Measurements from ENCODE around the gene BIRC3.

The BIRC3 gene

DNA sequence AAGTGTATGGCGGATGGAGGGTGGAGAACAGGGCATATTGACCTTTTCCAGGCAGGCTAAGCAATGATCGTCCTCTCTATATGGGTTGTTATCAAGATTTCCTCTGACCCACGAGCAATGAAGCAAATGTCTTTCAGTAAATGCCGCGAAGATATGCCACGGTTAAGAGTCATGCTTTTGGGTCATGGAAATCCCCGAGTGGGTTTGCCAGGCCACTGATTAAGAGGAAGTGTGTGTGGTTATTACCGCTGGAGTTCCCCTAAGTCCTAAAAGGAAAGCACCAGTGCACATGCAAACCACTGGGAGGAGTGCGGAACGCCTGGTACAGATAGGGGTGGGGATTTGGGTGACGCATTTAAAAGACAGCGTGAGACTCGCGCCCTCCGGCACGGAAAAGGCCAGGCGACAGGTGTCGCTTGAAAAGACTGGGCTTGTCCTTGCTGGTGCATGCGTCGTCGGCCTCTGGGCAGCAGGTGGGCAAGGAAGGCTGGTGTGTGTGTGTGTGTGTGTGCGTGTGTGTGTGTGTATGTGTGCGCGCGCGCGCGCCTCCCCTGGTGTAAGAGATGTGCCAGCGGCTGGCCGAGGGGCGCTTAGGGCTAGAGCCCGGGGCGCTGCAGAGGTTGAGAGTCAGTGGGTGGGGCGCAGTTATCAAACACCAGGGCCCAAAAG is at the start of gene BIRC3:
BIRC3 (plus strand) TSS at position 386 of the 669 bp plus-strand sequence. CDS start 7,026 bp downstream, outside the sequence.
- peak; percentile 80 for DNase-seq

DNA sequence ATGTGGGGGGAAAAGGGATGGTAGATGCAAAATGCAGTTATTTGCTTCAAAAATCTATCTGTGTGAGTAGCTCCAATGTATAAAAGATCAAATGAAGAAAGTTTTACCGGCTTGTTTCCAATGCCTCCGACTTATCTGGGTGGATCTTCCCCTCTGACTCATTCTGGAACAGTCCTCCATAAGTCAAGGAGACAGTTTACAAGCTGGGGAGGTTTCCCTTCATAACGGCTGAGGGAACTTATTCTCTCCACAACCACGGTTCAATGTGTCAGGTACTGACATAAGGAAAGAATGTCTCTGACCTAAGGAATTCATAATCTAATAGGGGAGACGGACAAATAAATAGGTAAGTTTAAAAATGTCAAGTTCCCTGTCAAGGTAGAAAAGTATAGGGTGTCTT is 49.7 kb upstream of the BIRC3 start:
- DNase-seq = no peak

DNA sequence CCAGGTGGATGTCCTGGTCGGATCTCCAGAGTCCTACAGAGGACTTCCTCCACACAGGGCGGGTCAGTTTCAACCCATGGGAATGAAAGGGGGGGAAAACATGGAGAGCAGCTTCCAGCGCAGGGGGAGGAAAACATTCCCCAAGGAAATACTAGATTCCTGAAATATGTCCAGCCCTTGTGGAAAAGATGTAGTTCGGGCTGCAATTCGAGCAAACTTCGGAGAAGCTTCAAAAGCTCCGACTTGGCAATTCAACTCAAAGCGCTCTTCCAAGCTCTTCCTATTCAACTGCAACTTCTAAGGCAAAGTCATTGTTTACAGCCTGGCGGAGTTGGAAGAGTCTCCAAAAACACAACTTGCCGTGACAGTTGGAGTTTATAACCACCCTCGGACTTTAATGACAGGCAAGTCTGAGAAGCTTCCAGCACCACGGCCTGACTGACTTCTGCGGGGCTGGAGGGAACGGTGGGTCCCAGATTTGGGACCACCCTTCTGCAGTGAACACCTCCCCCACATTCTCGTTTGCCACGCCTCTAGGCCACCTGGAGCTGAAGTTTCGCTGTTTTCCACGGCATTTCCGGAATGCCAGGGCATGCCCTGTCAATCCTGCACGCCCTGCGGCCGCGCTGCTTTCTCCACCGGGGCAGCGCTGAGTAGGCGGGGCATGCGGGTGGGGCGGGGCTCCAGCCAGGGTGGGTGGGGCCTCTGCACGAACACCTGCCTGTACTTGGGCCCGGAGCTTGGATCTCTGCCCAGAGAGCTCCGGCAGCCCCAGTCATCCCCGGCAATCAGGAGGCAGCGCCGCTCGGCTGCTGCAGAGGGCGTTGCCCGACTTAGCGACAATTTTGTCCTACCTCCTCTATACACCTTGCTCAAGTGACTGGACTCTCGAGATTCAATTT is 49.0 kb upstream of the BIRC3 start:
- peak; percentile 81 for DNase-seq

DNA sequence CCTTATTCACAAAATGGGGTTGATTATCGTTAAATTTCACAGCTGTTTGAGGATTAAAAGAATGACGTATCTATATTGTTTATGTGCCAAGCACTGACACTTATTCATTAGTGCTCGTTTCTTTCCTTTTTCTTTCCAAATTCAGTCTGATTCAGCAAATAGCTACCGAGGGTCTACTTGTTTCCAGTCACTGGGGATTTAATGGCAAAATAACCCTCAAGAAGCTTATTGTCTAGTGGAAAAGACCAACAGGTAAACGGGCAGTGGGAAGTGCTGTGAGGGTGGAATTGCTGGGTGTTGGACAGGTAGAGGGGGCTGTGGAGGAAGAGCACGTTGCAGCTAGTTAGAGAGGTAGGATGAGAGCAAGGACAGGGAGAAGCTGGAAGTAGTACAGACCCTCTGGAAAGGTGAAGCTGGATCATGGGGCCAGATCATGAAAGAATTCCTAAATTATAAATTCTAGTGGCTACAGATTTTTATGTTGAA is 48.3 kb upstream of the BIRC3 start:
- DNase-seq = no peak

DNA sequence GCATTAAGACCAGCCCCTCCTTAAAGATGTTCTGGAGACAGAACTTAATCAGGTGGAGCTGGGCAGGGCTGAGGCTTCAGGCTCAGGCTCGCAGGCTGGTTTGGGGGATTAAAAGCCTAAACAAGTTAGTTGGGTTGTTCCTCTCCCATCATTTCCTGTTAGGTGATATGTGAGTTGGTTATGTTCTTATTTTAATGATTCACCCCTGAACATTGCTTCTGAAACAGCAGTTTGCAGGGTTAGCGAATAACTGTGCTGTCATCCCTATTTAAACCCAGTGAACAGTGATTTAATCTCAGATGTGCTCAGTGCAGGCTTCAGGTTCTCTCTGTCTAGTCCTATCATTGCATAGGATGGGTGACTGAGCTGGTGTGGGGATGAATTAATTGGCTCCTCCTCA is 47.4 kb upstream of the BIRC3 start:
- peak; percentile 42 for DNase-seq

DNA sequence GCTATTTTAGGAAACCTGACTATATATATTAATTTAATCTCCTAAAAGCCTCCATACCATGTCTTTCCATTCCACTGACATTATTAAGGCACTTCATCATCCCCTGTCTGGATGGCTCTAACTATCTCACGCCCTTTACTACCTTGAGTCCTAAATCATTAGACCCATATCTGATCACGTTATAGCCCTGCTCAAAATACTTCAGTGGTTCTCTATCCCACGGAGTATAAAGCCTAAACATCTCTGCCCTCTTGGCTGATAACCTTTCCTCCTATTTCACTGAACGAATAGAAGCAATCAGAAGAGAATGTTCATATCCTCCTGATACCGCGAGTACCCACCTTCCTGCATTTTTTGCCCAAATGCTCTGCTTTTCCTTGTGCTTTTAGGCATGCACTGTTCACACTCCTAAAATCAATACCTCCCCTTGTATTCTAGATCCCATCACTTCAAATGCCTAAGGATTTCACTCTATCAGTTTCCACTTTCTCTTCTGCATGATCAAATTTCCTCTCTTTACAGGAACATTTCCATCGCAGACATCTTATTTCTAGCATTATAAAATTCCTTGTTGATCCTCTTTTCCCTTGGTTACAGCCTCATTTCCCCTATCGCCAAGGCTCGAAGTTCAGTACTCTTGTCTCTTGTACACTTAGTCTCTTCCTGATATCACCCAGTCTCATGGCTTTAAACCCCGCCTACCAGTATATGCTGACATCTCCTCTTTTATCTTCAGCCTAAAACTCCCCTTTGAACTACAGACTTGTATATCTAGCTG is 45.0 kb upstream of the BIRC3 start:
- DNase-seq = no peak

DNA sequence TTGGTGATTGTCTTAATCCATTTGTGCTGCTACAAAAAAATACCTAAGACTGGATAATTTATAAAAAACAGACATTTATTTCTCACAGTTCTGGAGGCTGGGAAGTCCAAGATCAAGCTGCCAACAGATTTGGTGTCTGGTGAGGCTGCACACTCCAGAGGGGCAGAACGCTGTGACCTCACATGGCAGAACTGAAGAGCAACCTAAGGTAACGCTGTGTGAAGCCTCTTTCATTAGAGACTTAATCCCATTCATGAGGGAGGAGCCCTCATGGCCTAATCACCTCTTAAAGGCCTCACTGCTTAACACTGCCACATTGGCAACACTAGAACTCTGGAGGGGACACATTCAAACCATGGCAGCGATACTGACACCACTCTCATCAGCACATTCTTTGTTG is 42.7 kb upstream of the BIRC3 start:
- no peak for DNase-seq

DNA sequence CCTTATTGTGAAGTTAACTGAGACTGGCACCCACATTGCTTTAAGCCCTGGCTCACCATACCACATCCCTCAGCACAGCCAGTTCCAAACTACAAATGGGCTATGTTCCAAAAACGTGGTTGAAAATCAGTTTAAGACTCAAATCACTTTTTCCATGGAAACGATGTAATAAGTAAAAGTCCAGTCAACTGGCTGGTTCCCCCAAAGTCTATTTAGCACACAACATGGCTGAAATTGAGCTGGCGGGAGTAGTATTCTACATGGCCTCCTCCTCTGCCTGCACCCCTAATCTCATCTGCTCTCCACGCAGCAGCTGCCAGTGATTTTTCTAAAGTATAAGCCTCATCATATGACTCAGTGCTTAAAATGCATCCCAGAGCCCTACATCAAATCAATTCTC is 40.9 kb upstream of the BIRC3 start:
- DNase-seq = peak; percentile 58

DNA sequence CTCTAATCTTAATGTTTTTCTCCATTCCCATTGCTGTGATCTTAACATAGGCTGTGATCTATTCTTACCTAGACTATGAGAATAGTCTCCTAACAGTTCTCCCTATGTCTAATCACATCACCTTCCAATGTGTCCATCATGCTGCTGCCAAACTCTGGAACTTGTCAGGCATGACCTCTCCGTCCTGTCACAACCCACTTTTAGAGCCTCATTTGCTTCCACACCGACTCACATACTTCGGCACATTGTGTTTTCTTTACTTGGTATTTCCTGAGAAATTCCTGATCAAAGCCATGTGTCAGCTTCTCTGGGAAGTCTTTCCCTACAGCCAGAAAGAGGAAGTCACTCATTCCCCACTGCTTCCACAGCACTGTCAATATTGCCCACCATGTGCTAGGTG is 40.5 kb upstream of the BIRC3 start:
- DNase-seq = no peak

DNA sequence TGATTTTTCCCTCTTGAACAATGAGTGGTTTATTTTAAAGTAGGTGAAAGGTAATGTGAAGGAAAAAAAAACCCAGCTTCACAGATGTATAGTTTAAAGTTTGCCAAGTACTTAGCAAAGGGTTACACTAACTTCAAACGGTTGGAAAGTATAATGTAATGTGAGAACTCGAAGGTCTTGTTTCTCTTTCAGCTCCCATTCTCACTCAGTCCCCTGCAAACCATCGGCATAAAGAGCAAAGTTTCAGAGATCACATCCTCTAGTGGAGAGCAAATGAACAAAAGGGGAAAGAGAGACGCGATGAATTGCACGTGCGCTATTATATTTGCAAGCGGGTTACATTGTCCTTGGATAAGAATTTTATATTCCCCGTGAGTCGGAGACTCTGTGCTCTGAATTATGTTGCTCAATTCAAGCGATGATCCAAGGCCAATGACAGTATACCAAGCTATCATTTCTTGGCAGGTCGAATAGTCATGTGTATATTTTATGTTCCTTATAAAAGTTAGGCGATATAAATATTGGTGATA is 37.6 kb upstream of the BIRC3 start:
- DNase-seq = peak; percentile 76

DNA sequence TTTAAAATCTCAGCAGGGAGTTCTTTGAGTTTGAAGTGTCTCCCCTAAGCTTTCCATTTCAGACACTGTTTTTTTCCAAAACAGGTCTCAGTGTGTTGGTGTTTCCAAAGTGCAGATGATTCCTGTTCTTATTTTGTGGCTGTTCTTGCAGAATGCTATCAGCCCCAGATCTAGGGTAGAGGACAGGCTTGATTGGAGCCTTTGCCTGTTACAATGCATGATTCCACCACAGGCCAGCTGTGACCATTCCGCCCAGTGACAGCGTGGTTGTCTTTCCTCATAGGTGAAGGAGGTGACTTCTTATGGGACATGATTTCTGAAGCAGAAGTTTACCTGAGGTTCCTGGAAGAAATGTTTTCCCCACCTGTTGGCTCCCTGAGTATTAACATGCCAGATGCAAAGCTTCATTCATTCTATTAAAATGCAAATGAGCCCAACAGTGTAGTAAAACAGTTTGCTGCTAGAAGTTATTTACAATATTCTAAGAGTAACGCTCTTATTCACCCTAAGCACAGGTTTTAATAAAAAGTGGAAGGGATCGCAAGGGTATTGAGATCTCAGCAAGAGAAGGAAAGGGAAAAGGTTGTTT is 36.9 kb upstream of the BIRC3 start:
- peak; percentile 32 for DNase-seq

DNA sequence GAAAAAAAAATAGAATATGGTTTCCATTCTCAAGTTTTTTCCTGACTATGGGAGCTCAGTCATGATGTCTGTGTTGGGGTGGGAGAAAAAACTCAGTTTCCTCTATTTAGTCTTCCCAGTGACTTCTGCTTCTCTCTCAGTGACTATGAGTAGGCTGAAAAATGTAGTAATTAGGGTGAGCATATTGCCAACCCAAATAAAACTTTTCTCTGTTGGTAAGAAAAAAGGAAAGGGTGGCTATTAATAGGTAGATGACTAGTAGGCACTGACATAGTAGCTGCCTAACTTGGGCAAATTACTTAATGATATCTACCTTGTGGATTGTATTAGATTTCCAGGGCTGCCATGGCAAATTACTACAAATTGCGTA is 34.2 kb upstream of the BIRC3 start:
- no peak for DNase-seq

DNA sequence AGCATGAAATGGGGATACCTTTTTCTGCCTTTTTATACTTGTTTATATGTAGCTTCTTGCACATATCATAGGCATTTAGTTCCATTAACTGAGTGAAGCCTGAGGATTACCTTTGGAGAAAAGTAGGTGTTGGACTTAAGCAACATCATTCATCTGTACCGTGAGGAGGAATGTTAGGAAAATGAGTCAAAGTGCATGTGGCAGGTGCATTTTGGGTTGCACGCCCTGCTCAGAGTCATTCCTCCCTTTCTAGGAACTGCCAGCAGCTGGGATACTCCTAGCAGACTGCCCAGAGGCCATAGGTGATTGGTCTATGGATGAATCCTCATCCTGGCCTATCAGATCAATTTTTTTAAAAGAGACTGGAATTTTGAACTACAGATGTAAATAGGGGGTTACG is 33.3 kb upstream of the BIRC3 start:
- no peak for DNase-seq

DNA sequence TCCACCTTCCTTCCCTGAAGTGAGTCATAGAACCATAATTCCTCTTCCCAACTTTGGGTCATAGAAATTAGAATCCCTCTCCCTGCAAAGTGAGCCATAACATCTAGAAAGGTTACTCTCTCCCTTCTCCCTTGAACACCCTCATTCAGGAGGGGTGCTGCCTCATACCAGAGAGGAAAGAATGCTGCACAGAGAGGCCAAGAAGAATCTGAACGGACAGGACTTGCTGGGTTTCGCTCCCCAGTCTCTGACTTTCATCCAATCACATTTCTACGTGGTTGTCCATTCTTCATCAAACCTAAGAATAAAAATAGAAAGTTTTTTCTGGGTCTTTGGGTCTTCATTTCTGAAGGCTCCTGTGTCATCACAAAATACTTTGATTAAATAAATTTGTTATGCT is 31.0 kb upstream of the BIRC3 start:
- no peak for DNase-seq

DNA sequence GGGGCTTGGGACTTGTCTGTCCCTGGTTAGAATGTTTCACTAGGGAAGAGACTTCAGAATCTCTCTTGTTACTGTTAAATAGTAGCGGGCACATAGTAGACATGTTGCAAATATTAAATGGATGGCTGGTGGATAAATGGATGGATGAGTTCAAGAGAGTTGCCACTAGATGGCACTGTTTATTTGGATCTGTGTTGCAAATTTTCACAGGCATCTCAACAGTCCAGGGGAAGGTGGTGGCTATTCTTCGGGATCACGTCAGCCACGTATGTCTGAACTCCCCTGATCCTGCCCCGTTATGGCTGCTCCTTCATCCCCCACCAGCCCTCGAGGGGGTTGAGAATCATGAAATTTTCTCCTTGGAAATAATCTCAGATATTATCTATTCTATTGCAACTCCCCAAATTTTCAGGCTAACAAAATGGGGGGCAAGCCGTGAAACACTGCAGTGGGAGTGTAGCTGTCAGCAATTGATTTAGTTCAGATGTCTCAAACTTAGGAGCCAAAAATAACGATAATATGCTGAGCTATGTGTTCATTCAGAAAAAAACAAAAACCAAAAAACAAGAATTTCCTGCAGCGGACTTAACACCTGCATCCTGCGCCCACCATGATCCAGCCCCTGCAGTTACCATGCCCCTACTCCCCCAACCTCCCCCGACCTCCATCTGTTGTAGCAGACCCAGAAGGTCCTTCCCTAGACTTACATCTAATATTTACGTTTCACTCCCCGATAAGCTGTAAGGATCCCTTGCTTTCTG is 29.1 kb upstream of the BIRC3 start:
- peak; percentile 87 for DNase-seq

DNA sequence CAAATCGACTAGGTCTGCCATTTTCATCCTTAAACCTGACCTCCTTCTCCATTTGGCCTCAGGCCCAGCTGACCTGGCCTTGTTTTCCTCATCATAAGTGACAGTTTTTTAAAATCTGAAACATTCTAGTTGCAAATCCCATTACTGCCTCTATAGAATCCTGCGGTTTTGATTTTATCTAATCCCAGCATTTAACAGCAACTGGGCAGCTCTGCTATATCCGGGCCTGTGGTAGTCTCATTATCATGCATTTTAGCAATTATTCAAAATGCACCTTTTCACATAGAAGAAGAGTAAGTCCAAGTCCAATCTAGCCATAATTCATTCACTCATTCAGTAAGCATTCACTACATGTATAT is 28.6 kb upstream of the BIRC3 start:
- DNase-seq = no peak

DNA sequence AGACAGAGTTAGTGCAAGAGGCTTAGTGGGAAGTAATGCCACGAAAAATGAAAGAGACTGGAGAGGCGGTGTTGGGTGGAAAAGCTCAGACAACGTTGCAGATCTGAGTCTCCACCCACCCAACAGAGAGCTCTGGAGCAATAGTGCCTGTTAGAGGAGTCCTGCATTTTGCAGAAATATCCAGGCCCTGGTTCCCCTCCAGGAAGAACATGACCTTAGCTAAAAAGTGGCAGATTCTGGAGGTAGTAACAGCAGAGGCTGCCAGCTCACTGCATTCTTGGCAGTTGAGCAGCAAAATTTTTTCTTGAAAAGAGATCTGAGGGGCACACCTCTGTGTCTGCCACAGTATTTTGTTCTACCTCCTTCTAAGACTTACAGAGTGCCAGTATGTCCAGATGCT is 27.7 kb upstream of the BIRC3 start:
- DNase-seq = no peak

DNA sequence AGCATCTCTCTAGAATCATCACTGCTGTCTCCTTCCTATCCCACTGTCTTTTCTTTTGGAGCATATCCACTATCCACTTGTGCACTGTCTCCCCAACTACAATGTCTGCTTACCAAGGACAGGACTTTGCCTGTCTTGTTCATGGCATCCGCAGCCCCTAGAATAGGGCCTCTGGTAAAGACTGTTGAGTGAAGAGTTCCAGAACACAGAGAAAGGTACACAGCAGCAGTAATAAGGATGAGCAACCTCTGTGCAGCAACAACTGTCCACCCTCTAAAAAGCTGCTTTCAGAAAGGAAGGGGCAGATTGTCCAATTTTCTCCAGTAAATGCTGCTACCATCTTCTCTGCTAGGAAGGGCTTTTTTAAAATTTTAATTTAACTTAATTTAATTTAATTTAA is 25.5 kb upstream of the BIRC3 start:
- DNase-seq = no peak

DNA sequence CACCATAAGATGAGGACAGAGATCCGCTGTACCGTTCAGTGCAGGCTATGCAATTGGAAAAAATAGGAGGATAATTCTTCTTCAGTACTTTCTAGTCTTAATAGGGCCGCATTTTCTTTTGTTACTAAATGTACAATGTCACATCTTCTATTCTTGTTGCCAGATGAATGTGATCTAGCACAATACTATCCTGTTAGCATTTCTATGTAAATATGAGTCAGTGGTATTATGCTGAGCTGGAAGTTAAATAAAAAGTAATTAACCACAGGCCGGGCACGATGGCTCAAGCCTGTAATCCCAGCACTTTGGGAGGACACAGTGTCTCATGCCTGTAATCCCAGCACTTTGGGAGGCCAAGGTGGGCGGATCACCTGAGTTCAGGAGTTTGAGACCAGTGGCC is 24.4 kb upstream of the BIRC3 start:
- no peak for DNase-seq

DNA sequence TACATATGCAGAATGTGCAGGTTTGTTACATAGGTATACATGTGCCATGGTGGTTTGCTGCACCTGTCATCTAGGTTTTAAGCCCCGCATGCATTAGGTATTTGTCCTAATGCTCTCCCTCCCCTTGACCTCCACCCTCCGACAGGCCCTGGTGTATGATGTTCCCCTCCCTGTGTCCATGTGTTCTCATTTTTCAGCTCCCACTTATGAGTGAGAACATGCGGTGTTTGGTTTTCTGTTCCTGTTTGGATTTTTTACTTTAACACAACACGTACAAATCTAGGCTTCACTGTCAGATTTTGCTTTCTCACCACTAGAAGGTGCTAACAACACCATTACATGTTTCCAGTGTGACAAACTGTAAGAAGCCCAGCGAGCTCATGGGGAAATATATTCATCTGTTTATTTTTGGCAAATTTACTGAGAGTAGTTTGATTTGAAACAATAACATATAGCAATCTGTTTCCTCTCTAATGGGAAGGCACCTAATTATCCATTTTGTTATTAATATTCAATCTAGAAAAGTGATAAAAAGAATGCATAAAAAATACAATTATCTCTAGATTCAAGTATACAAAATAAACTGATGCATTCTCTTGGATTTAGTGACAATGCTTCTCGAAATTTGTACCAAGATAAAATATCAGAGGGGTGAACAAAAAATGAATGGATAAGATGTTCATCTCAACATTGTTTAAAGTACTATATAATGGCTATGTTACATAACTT is 23.2 kb upstream of the BIRC3 start:
- peak; percentile 53 for DNase-seq

DNA sequence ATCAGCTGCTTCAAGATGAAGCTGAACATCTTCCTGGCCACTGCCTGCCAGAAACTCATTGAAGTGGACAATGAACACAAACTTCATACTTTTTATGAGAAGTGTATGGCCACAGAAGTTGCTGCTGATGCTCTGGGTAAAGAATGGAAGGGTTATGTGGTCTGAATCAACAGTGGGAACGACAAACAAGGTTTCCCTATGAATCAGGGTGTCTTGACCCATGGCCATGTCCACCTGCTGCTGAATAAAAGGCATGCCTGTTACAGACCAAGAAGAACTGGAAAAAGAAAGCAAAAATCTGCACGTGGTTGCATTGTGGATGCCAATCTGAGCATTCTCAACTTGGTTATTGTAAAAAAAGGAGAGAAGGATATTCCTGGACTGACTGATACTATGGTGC is 22.2 kb upstream of the BIRC3 start:
- no peak for DNase-seq

Measured in eye (tissue), 1 donor.